ENCODE results near the gene SLC2A1.

GRCh38 chr1:42944246-42944928, 14.3 kb downstream of the SLC2A1 start:
- TF ChIP-seq CTCF (IDR thresholded peaks at IDR 0.05) (no peak), POLR2A (IDR thresholded peaks at IDR 0.05) (no peak)
